ENCODE results near the gene STYX. TPM values are rescaled to one million over a fixed set of nuclear protein-coding genes. Genes with fewer than 3 reads are reported as not detected.
A peak's percentile ranks its signal among the peaks of the same experiment; 100 is the strongest.

STYX gene
- total RNA-seq, 1 experiment from 2014 or later = 22.8 TPM

DNA sequence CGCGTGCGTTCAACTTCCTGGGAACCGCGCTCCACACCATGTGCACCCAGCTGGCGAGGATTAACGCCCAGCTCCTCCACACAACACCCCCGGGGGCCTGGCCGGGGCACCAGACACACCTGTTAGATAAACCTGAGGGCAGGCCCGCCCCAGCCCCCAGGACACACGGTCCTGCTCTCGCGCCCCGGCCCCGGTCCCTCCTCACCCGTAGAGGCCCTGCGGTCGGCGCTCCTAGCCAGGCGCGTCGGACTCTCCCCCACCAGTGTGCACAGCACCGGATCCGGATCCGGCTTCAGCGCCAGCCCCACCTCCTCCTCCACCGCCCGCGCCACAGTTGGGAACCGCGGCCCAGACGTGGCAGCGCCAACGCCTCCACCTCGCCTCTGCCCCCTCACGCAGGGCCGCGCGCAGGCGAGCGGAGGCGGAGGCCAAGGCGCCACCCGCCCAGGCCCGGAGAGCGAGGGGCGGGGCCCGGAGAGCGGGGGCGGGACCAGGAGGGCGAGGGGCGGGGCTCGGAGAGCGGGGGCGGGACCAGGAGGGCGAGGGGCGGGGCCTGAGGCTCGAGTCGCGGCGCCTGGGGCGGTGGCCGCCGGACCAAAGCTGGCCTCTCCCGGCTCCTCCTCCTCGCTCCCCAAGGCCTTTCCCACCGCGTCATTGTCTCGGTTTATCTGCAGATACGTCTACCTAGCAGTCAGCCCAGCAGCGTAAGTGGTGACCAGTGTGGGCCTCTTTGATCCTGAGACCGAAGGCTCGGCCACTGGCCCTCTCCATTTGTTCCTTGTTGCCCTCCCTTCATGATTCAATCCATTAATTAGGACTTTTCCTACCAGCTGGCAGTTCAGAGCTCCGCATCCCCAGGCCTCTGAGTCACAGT, 61.5 kb downstream of the STYX start, which contains the start of gene GNPNAT1 (continued):
- TF ChIP-seq SP1 (CRISPR knock-in tag; conservative IDR thresholded peaks at IDR 0.05) (peak; percentile 86), FOXK1 (CRISPR knock-in tag; IDR thresholded peaks at IDR 0.05) (peak; percentile 74), NR1H2 (CRISPR knock-in tag; IDR thresholded peaks at IDR 0.05) (no peak), USF1 (CRISPR knock-in tag; IDR thresholded peaks at IDR 0.05) (no peak), ZNF425 (CRISPR knock-in tag; conservative IDR thresholded peaks at IDR 0.05) (no peak), FOXP1 (CRISPR knock-in tag; IDR thresholded peaks at IDR 0.05; ENCODE audit: borderline replicate concordance) (no peak), NFYB (CRISPR knock-in tag; conservative IDR thresholded peaks at IDR 0.05; ENCODE audit: low read depth) (no peak), SOX15 (CRISPR knock-in tag; IDR thresholded peaks at IDR 0.05) (no peak), ATF1 (CRISPR knock-in tag; IDR thresholded peaks at IDR 0.05) (0 out of 2 replicates have a peak, but pooled peaks have one; percentile 22), MXD4 (CRISPR knock-in tag; IDR thresholded peaks at IDR 0.05; ENCODE audit: borderline replicate concordance) (no peak), TCF7 (CRISPR knock-in tag; IDR thresholded peaks at IDR 0.05; ENCODE audit: low read depth) (0 out of 2 replicates have a peak, but pooled peaks have one; percentile 28), E2F4 (CRISPR knock-in tag; IDR thresholded peaks at IDR 0.05; ENCODE audit: borderline replicate concordance, low read depth) (no peak), ESRRA (CRISPR knock-in tag; IDR thresholded peaks at IDR 0.05; ENCODE audit: borderline replicate concordance) (no peak), TEAD4 (CRISPR knock-in tag; IDR thresholded peaks at IDR 0.05) (no peak), ETV6 (CRISPR knock-in tag; IDR thresholded peaks at IDR 0.05) (no peak; the same call in none of the 2 replicates), NFATC4 (CRISPR knock-in tag; IDR thresholded peaks at IDR 0.05) (no peak), KAT7 (CRISPR knock-in tag; IDR thresholded peaks at IDR 0.05; ENCODE audit: borderline replicate concordance) (no peak), JUN (CRISPR knock-in tag; IDR thresholded peaks at IDR 0.05) (peak; percentile 82; the same call in 1 of the 2 replicates), ZNF121 (CRISPR knock-in tag; IDR thresholded peaks at IDR 0.05) (0 out of 2 replicates have a peak, but pooled peaks have one; percentile 4), MAX (CRISPR knock-in tag; IDR thresholded peaks at IDR 0.05) (peak; percentile 83), NR2C2 (CRISPR knock-in tag; IDR thresholded peaks at IDR 0.05) (no peak), USF2 (CRISPR knock-in tag; IDR thresholded peaks at IDR 0.05) (no peak; the same call in 1 of the 2 replicates), ZNF138 (CRISPR knock-in tag; conservative IDR thresholded peaks at IDR 0.05) (peak; percentile 44; the same call in 1 of the 2 replicates)
- TF ChIP-seq, protein P1, sequence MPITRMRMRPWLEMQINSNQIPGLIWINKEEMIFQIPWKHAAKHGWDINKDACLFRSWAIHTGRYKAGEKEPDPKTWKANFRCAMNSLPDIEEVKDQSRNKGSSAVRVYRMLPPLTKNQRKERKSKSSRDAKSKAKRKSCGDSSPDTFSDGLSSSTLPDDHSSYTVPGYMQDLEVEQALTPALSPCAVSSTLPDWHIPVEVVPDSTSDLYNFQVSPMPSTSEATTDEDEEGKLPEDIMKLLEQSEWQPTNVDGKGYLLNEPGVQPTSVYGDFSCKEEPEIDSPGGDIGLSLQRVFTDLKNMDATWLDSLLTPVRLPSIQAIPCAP (CRISPR knock-in tag; IDR thresholded peaks at IDR 0.05) = no peak; the same call in 1 of the 2 replicates
- TF ChIP-seq, protein P2, sequence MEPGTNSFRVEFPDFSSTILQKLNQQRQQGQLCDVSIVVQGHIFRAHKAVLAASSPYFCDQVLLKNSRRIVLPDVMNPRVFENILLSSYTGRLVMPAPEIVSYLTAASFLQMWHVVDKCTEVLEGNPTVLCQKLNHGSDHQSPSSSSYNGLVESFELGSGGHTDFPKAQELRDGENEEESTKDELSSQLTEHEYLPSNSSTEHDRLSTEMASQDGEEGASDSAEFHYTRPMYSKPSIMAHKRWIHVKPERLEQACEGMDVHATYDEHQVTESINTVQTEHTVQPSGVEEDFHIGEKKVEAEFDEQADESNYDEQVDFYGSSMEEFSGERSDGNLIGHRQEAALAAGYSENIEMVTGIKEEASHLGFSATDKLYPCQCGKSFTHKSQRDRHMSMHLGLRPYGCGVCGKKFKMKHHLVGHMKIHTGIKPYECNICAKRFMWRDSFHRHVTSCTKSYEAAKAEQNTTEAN (CRISPR knock-in tag; IDR thresholded peaks at IDR 0.05) = no peak
- TF ChIP-seq, protein P3, sequence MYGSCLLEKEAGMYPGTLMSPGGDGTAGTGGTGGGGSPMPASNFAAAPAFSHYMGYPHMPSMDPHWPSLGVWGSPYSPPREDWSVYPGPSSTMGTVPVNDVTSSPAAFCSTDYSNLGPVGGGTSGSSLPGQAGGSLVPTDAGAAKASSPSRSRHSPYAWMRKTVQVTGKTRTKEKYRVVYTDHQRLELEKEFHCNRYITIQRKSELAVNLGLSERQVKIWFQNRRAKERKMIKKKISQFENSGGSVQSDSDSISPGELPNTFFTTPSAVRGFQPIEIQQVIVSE (CRISPR knock-in tag; IDR thresholded peaks at IDR 0.05; ENCODE audit: borderline replicate concordance) = no peak
